ENCODE measurements around the gene SLC4A9.

The SLC4A9 gene

DNA sequence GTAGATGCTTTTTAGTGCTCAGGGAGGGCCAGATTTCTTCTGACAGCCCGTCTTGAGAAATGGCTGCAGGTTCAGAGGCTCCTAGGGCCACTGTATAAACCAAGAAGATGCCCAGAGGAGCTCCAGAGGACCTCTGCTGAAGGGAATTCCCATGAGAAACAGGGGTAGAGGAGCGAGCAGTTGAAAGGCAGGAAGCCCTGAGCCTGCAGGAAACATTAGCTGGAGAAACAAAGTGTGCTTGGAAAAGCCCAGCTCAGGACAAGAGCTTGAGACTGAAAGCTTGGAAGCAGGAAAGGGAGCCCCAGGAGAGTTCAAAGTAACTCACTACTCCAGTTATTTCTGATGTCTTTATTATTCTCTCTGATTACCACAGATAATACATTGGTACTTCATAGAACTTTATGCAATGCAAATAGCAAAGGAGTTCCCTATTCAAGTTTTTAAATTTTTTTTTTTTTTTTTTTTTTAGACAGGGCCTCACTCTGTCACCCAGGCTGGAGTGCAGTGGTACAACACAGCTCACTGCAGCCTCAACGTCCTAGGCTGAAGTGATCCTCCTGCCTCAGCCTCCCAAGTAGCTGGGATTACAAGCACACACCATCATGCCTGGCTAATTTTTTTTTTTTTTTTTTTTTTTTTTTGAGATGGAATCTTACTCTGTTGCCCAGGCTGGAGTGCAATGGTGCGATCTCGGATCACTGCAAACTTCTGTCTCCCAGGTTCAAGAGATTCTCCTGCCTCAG lies 30.1 kb upstream of the SLC4A9 start:
- no peaks in the 10 kb centered on the region for H3K79me2 ChIP-seq (ENCODE audit: insufficient read depth, low read length)
- H3K9ac ChIP-seq (ENCODE audit: low read length) = no peak overlapping the region
- H3K9me2 ChIP-seq (ENCODE audit: low read depth, low read length) = no peaks in the 10 kb centered on the region
- H3K27ac ChIP-seq (ENCODE audit: low read depth, low read length, poor library complexity, severe bottlenecking) = no peak overlapping the region
- no peak overlapping the region for H2AFZ ChIP-seq (ENCODE audit: low read length)
- no peaks in the 10 kb centered on the region for H3K4me1 ChIP-seq (ENCODE audit: insufficient read depth, low read length, severe bottlenecking)
- H4K20me1 ChIP-seq (ENCODE audit: insufficient read depth, low read length) = no peaks in the 10 kb centered on the region
- H3K36me3 ChIP-seq (ENCODE audit: insufficient read depth, low read length) = peaks cover 24% of the 10 kb centered on the region
- no peak for TF ChIP-seq EZH2 (IDR thresholded peaks at IDR 0.05; ENCODE audit: borderline replicate concordance, low read length)
- TF ChIP-seq, protein P1, sequence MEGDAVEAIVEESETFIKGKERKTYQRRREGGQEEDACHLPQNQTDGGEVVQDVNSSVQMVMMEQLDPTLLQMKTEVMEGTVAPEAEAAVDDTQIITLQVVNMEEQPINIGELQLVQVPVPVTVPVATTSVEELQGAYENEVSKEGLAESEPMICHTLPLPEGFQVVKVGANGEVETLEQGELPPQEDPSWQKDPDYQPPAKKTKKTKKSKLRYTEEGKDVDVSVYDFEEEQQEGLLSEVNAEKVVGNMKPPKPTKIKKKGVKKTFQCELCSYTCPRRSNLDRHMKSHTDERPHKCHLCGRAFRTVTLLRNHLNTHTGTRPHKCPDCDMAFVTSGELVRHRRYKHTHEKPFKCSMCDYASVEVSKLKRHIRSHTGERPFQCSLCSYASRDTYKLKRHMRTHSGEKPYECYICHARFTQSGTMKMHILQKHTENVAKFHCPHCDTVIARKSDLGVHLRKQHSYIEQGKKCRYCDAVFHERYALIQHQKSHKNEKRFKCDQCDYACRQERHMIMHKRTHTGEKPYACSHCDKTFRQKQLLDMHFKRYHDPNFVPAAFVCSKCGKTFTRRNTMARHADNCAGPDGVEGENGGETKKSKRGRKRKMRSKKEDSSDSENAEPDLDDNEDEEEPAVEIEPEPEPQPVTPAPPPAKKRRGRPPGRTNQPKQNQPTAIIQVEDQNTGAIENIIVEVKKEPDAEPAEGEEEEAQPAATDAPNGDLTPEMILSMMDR (IDR thresholded peaks at IDR 0.05; ENCODE audit: low read length) = no peak
- H3K4me3 ChIP-seq (ENCODE audit: low read depth, low read length, poor library complexity, severe bottlenecking) = no peak overlapping the region
- no peaks in the 10 kb centered on the region for H3K27me3 ChIP-seq (ENCODE audit: insufficient read depth, low read length)
- no peak overlapping the region for H3K4me2 ChIP-seq (ENCODE audit: low read length)
- no peaks in the 10 kb centered on the region for H3K9me3 ChIP-seq (ENCODE audit: low read length)
- H3F3A ChIP-seq (ENCODE audit: insufficient read depth, low read length) = no peaks in the 10 kb centered on the region; the same call in 1 of the 2 replicates

DNA sequence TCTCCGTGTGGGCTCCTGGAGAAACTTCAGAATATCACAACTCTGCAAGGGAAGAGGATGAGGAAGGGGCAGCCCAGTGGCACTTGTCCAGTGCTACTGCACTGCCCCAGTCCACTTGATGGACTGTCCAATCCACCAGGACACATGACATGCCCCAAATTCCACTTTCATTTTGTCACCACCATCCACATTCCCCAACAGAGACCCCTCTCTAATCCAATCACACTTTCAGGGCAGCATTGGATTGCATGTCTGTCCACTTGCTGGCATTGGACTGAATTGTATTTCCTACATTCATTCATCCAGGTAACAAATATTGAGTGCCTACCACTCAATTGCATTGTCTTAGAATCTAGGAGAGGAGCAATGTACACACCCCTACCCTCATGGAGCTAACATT lies 28.4 kb upstream of the SLC4A9 start:
- Histone ChIP-seq H3F3A (ENCODE audit: insufficient read depth, low read length) (no peaks in the 10 kb centered on the region; the same call in 1 of the 2 replicates), H3K27ac (ENCODE audit: low read depth, low read length, poor library complexity, severe bottlenecking) (no peak overlapping the region), H3K4me3 (ENCODE audit: low read depth, low read length, poor library complexity, severe bottlenecking) (no peak overlapping the region), H3K4me2 (ENCODE audit: low read length) (no peak overlapping the region), H2AFZ (ENCODE audit: low read length) (no peak overlapping the region), H3K4me1 (ENCODE audit: insufficient read depth, low read length, severe bottlenecking) (no peaks in the 10 kb centered on the region), H3K9me3 (ENCODE audit: low read length) (no peaks in the 10 kb centered on the region), H3K9ac (ENCODE audit: low read length) (no peak overlapping the region), H3K79me2 (ENCODE audit: insufficient read depth, low read length) (no peaks in the 10 kb centered on the region), H3K36me3 (ENCODE audit: insufficient read depth, low read length) (peaks cover 35% of the 10 kb centered on the region), H3K27me3 (ENCODE audit: insufficient read depth, low read length) (no peaks in the 10 kb centered on the region), H4K20me1 (ENCODE audit: insufficient read depth, low read length) (no peaks in the 10 kb centered on the region), H3K9me2 (ENCODE audit: low read depth, low read length) (no peaks in the 10 kb centered on the region)
- TF ChIP-seq EZH2 (IDR thresholded peaks at IDR 0.05; ENCODE audit: borderline replicate concordance, low read length) = no peak
- TF ChIP-seq, protein P1 (IDR thresholded peaks at IDR 0.05; ENCODE audit: low read length) = no peak

DNA sequence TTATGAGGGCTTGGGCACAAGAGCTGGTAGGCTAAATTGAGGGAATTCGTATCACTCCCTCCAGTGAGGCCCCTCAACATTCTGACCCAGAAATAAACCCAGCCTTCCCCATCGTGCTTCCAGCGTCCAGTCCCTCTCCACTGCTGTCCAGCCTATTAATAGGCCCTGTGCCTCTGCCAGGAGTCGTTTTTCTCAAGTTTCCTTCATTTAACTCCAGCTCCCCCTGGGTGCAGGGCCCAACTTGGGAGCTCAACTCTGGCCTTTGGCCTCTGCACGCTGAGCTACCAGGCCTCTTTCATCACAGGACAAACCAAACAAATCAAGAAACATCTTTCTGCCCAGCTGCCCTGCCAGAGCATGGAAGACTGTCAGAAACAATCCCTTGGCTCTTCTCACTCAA lies 23.6 kb upstream of the SLC4A9 start:
- H3K79me2 ChIP-seq (ENCODE audit: insufficient read depth, low read length) = no peaks in the 10 kb centered on the region
- no peaks in the 10 kb centered on the region for H3F3A ChIP-seq (ENCODE audit: insufficient read depth, low read length)
- no peaks in the 10 kb centered on the region for H3K27me3 ChIP-seq (ENCODE audit: insufficient read depth, low read length)
- TF ChIP-seq, protein P1 (IDR thresholded peaks at IDR 0.05; ENCODE audit: low read length) = no peak
- TF ChIP-seq EZH2 (IDR thresholded peaks at IDR 0.05; ENCODE audit: borderline replicate concordance, low read length) = no peak
- no peaks in the 10 kb centered on the region for H3K9me2 ChIP-seq (ENCODE audit: low read depth, low read length)
- H3K9ac ChIP-seq (ENCODE audit: low read length) = no peak overlapping the region
- H4K20me1 ChIP-seq (ENCODE audit: insufficient read depth, low read length) = no peaks in the 10 kb centered on the region
- no peaks in the 10 kb centered on the region for H3K4me1 ChIP-seq (ENCODE audit: insufficient read depth, low read length, severe bottlenecking)
- H3K27ac ChIP-seq (ENCODE audit: low read depth, low read length, poor library complexity, severe bottlenecking) = no peak overlapping the region
- H3K4me2 ChIP-seq (ENCODE audit: low read length) = no peak overlapping the region
- H3K4me3 ChIP-seq (ENCODE audit: low read depth, low read length, poor library complexity, severe bottlenecking) = no peak overlapping the region
- H2AFZ ChIP-seq (ENCODE audit: low read length) = no peak overlapping the region
- H3K36me3 ChIP-seq (ENCODE audit: insufficient read depth, low read length) = peaks cover 49% of the 10 kb centered on the region
- no peaks in the 10 kb centered on the region for H3K9me3 ChIP-seq (ENCODE audit: low read length)
